LNCaP clone FGC (cell line): Measurements from ENCODE around the gene SOX8.

Experiments
- DNase-seq: peaks from one replicate; pipeline ENCODE4 v3.0.0-alpha.2; 2011; ENCODE audit warnings: low read depth
- H3K4me3 ChIP-seq: 2 replicates; pipeline ENCODE4 v1.5.1; 2011; ENCODE audit warnings: mild to moderate bottlenecking, low read depth, low read length, control low read depth
- TF ChIP-seq, protein P1 (sequence below): IDR thresholded peaks from 2 replicates; pipeline ENCODE4 v1.5.1; 2012; ENCODE audit warnings: mild to moderate bottlenecking; ENCODE audit not compliant: control insufficient read depth, insufficient read depth; ENCODE audit errors: extremely low read depth

Gene SOX8

GRCh38 chr16:1006781-1007180, 25.2 kb downstream of the SOX8 start:
- no peak overlapping the region for H3K4me3 ChIP-seq
- DNase-seq, result no peak
- TF ChIP-seq, protein P1, sequence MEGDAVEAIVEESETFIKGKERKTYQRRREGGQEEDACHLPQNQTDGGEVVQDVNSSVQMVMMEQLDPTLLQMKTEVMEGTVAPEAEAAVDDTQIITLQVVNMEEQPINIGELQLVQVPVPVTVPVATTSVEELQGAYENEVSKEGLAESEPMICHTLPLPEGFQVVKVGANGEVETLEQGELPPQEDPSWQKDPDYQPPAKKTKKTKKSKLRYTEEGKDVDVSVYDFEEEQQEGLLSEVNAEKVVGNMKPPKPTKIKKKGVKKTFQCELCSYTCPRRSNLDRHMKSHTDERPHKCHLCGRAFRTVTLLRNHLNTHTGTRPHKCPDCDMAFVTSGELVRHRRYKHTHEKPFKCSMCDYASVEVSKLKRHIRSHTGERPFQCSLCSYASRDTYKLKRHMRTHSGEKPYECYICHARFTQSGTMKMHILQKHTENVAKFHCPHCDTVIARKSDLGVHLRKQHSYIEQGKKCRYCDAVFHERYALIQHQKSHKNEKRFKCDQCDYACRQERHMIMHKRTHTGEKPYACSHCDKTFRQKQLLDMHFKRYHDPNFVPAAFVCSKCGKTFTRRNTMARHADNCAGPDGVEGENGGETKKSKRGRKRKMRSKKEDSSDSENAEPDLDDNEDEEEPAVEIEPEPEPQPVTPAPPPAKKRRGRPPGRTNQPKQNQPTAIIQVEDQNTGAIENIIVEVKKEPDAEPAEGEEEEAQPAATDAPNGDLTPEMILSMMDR, result no peak

DNA sequence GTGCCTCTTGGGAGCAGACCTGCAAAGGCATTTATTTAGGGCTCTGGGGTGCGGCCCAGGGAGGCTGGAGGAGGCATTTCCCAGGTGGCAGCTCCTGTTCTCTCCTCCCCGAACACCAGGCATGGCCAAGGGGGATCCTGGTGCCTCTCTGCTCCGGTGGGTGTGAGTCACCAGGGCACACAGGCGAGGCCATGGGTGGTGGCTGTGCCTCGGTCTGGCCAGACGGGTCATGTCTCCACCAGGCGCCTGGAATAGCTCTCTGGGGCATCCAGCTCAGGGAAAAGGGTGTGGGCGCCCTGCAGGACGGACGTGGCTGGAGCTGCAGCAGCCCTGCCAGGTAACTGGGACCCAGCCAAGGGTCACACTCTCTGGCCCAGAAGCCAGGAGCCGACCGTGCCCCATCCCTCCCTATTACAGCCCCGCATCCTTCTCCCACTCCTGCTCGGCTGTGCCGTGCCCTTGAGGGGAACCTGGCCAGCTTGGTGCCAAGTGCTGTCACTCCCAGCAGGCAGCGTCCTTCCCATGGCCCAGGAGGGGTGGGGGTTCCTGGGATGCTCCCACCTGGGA, 25.8 kb downstream of the SOX8 start:
- no peak overlapping the region for H3K4me3 ChIP-seq
- DNase-seq, result no peak
- TF ChIP-seq, protein P1, result no peak

DNA sequence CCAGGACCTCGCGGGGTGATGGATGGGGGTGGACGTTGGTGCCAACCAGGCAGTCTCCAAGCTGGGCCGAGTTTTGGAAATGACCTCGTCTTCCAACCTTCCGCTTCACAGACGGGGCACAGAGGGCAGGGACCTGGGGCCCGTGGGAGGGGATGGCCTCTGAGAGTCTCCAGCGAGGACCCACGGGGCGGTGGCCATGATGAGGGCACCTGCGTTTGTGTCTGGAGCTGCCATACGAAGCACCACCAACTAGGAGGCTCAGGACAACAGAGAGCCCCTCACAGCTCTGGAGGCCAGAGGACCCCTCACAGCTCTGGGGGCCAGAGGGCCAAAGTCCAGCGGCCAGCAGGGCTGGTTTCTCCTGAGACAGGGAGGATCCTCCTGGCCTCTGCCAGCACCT, 26.5 kb downstream of the SOX8 start:
- no peak for DNase-seq
- H3K4me3 ChIP-seq, result no peak overlapping the region
- TF ChIP-seq, protein P1, result no peak

DNA sequence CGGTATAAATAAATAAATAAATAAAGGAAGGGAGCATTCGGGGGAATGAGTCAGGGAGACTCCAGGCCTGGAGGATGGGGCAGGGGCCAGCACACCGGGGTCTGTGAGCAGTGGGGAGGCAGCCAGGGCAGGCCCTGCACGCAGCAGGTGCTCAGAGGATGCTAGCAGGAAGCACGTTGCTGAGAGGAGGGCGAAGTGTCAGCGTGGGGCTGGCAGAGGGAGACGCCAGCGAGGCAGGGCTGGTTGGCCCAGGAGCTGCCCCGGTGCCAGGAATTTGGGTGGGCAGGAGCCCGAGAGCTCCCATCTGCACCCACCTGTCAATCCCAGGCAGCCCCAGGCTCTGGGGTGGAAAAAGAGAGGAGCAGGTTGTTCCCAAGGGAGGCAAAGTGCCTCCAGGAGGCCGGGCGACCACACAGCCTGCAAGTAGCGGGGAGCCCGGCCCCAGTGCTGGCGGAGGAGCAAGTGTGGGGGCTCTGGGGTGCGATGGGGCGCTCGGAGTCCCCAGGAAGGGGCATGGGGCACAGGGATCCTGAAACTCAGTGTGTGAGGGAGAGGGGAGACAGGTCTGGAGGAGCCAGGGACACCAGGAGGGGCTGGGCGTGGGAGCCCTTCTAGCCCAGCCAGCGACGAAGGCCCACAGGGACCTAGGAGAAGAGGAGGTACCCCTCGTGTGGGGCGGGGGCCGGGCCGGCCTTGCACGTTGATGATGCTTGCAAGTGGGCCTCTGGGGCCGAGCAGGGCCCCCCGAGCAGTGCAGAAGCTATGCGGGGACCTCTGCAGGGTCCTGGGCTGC, 28.0 kb downstream of the SOX8 start:
- no peak overlapping the region for H3K4me3 ChIP-seq
- TF ChIP-seq, protein P1, result no peak
- DNase-seq, result no peak

GRCh38 chr16:1010251-1010650, 28.7 kb downstream of the SOX8 start:
- H3K4me3 ChIP-seq, result no peak overlapping the region
- TF ChIP-seq, protein P1, result no peak
- DNase-seq, result no peak

- TF ChIP-seq, protein P1, result no peak
- no peak overlapping the region for H3K4me3 ChIP-seq
- no peak for DNase-seq
These were observed 29.2 kb downstream of the SOX8 start for GRCh38 chr16:1010815-1011214.
